DOHH2 (cell line): ENCODE data around the gene NXNL2.

Experiments
- H3F3A ChIP-seq: fragments of 200-600 bp; sonication (generic), shearing (Covaris generic); 2 replicates; pipeline ENCODE4 v1.6.0; 2016; ENCODE audit warnings: antibody characterized with exemption, mild to moderate bottlenecking; ENCODE audit not compliant: control insufficient read depth, insufficient read depth
- H3K27ac ChIP-seq: fragments of 200-600 bp; sonication (generic); 2 replicates; pipeline ENCODE4 v1.5.1; 2014; ENCODE audit warnings: low read depth, mild to moderate bottlenecking, low read length, moderate library complexity
- H3K27me3 ChIP-seq: fragments of 200-600 bp; sonication (generic); 2 replicates; pipeline ENCODE4 v1.6.1; 2014; ENCODE audit warnings: mild to moderate bottlenecking, low read length, mixed read lengths; ENCODE audit not compliant: control insufficient read depth
- H3K36me3 ChIP-seq: fragments of 200-600 bp; sonication (generic); 2 replicates; pipeline ENCODE4 v1.6.1; 2014; ENCODE audit warnings: mild to moderate bottlenecking, low read length, moderate library complexity, mixed read lengths; ENCODE audit not compliant: control insufficient read depth
- H3K4me1 ChIP-seq: fragments of 200-600 bp; sonication (generic); 2 replicates; pipeline ENCODE4 v1.6.1; 2014; ENCODE audit warnings: mild to moderate bottlenecking, low read length, mixed read lengths; ENCODE audit not compliant: control insufficient read depth
- H3K4me2 ChIP-seq: fragments of 200-600 bp; sonication (generic); 2 replicates; pipeline ENCODE4 v1.6.0; 2014; ENCODE audit warnings: mild to moderate bottlenecking, low read length, moderate library complexity
- H3K4me3 ChIP-seq: fragments of 200-600 bp; sonication (generic); 2 replicates; pipeline ENCODE4 v1.5.1; 2014; ENCODE audit warnings: mild to moderate bottlenecking, low read length, mixed read lengths
- H3K79me2 ChIP-seq: fragments of 200-600 bp; sonication (generic); 2 replicates; pipeline ENCODE4 v1.6.1; 2014; ENCODE audit warnings: mild to moderate bottlenecking, low read length, mixed read lengths; ENCODE audit not compliant: control insufficient read depth
- H3K9me2 ChIP-seq: fragments of 200-600 bp; sonication (generic); replicated peaks from 2 replicates; pipeline ENCODE4 v1.6.1; 2014; ENCODE audit warnings: mild to moderate bottlenecking, low read length, mixed read lengths; ENCODE audit not compliant: control insufficient read depth
- H3K9me3 ChIP-seq: fragments of 200-600 bp; sonication (generic); 2 replicates; pipeline ENCODE4 v1.6.1; 2014; ENCODE audit warnings: antibody characterized with exemption, low read length, mixed read lengths; ENCODE audit not compliant: control insufficient read depth, insufficient read depth
- H4K20me1 ChIP-seq: fragments of 200-600 bp; sonication (generic); 2 replicates; pipeline ENCODE4 v1.6.0; 2014; ENCODE audit warnings: low read depth, mild to moderate bottlenecking, antibody characterized with exemption, low read length, moderate library complexity; ENCODE audit not compliant: control insufficient read depth, insufficient read depth
- CTCF ChIP-seq: fragments of 200-600 bp; sonication (generic); IDR thresholded peaks from one replicate; pipeline ENCODE4 v1.5.1; 2014; ENCODE audit warnings: antibody characterized with exemption, mild to moderate bottlenecking, low read depth, low read length; ENCODE audit not compliant: poor library complexity, severe bottlenecking
- EZH2phosphoT487 ChIP-seq: fragments of 200-600 bp; sonication (generic); IDR thresholded peaks from 2 replicates; pipeline ENCODE4 v1.6.1; 2017; ENCODE audit warnings: borderline replicate concordance, mild to moderate bottlenecking, antibody characterized with exemption, low read length, moderate library complexity, mixed read lengths

The NXNL2 gene

GRCh38 chr9:88544245-88544644 is 9.3 kb downstream of the NXNL2 start:
- TF ChIP-seq EZH2phosphoT487 (no peak), CTCF (no peak)
- Histone ChIP-seq H3K36me3 (no peaks in the 10 kb centered on the region), H4K20me1 (no peaks in the 10 kb centered on the region), H3K79me2 (no peaks in the 10 kb centered on the region), H3K27me3 (no peaks in the 10 kb centered on the region), H3K27ac (no peak overlapping the region), H3K4me2 (no peak overlapping the region), H3K4me1 (no peaks in the 10 kb centered on the region), H3K4me3 (no peak overlapping the region), H3F3A (no peaks in the 10 kb centered on the region), H3K9me3 (no peaks in the 10 kb centered on the region), H3K9me2 (no peaks in the 10 kb centered on the region)

- no peak overlapping the region for H3K27ac ChIP-seq
- no peak overlapping the region for H3K4me3 ChIP-seq
- H3K4me1 ChIP-seq, result no peaks in the 10 kb centered on the region
- H3F3A ChIP-seq, result no peaks in the 10 kb centered on the region
- no peaks in the 10 kb centered on the region for H3K9me2 ChIP-seq
- H3K9me3 ChIP-seq, result no peaks in the 10 kb centered on the region
- H3K27me3 ChIP-seq, result no peaks in the 10 kb centered on the region
- TF ChIP-seq EZH2phosphoT487, result no peak
- TF ChIP-seq CTCF, result no peak
- no peak overlapping the region for H3K4me2 ChIP-seq
- no peaks in the 10 kb centered on the region for H4K20me1 ChIP-seq
- no peaks in the 10 kb centered on the region for H3K79me2 ChIP-seq
- no peaks in the 10 kb centered on the region for H3K36me3 ChIP-seq
These were observed 16.7 kb downstream of the NXNL2 start for GRCh38 chr9:88551546-88552137.

- H3K36me3 ChIP-seq, result no peaks in the 10 kb centered on the region
- no peaks in the 10 kb centered on the region for H3K9me2 ChIP-seq
- H3K9me3 ChIP-seq, result no peaks in the 10 kb centered on the region
- no peaks in the 10 kb centered on the region for H3K4me1 ChIP-seq
- TF ChIP-seq CTCF (no peak), EZH2phosphoT487 (no peak)
- no peaks in the 10 kb centered on the region for H3K79me2 ChIP-seq
- no peak overlapping the region for H3K4me3 ChIP-seq
- H3K27ac ChIP-seq, result no peak overlapping the region
- no peaks in the 10 kb centered on the region for H4K20me1 ChIP-seq
- H3K27me3 ChIP-seq, result no peaks in the 10 kb centered on the region
- H3F3A ChIP-seq, result no peaks in the 10 kb centered on the region
- no peak overlapping the region for H3K4me2 ChIP-seq
These were observed 18.4 kb downstream of the NXNL2 start for GRCh38 chr9:88553350-88553749.
